K562 (cell line): Measurements from ENCODE around the gene CCDC184. TPM values are rescaled to one million over a fixed set of nuclear protein-coding genes. Genes with fewer than 3 reads are reported as not detected.

Source experiments
- ATAC-seq: fragments of 200-7000 bp; cut with Tn5 transposase; 3 replicates; pipeline ENCODE4 v1.9.1; 2020; ENCODE audit warnings: moderate library complexity
- BruUV-seq: library from RNA; stranded (reverse); fragments of 400-500 nt; replicated peaks from 2 replicates; lab custom pipeline; 2021; lab: Mats Ljungman, UMichigan
- CTCF ChIA-PET: fragments of 300-600 bp; formaldehyde crosslinking; extraction: SDS; loops from one replicate; lab custom pipeline; 2021; ENCODE audit warnings: low intra/inter-chr PET ratio; lab: Yijun Ruan, JAX
- POLR2A ChIA-PET: fragments of 300-600, 350-650 bp; sonication (Branson Sonifier 250); formaldehyde crosslinking; extraction: SDS; loops from one replicate; lab custom pipeline; 2021; ENCODE audit warnings: antibody characterized with exemption, inconsistent platforms; lab: Yijun Ruan, JAX
- DNase-seq, 4 experiments: peaks; one replicate each; pipeline versions ENCODE4 v3.0.0 to v3.0.0-alpha.2; 2011 to 2018; ENCODE audit warnings: low spot score in 3 of 4, mixed read lengths in 3 of 4; ENCODE audit errors: extremely low read depth in 1 of 4
- FAIRE-seq: peaks from 2 replicates; lab custom pipeline; 2011; peaks lifted over from hg19 to GRCh38; lab: Jason Lieb, UNC
- H2AFZ ChIP-seq: 2 replicates; pipeline ENCODE4 v1.6.0; 2011; ENCODE audit warnings: low read depth, low read length, control low read depth, inconsistent platforms
- H3K27ac ChIP-seq: fragments of 200-600 bp; 3 replicates; pipeline ENCODE4 v1.8.0; 2011; ENCODE audit warnings: low read depth, mild to moderate bottlenecking, control low read depth, inconsistent platforms, low read length, moderate library complexity, mixed read lengths; ENCODE audit errors: extremely low read depth
- H3K27me3 ChIP-seq, 2 experiments: fragments of 300-600 bp in 1 of 2; 2 replicates in 1 of 2; 3 replicates in 1 of 2; pipeline versions ENCODE4 v1.6.0 to v1.8.0; 2011; ENCODE audit warnings: inconsistent platforms in 2 of 2, low read length in 2 of 2, mild to moderate bottlenecking in 1 of 2, mixed read lengths in 1 of 2, moderate library complexity in 1 of 2; ENCODE audit not compliant: control insufficient read depth in 2 of 2, insufficient read depth in 2 of 2
- H3K36me3 ChIP-seq: fragments of 300-600 bp; 3 replicates; pipeline ENCODE4 v1.8.0; 2011; ENCODE audit warnings: mild to moderate bottlenecking, low read length, inconsistent platforms; ENCODE audit not compliant: control insufficient read depth, insufficient read depth
- H3K4me1 ChIP-seq, 2 experiments: fragments of 200-600 bp in 1 of 2; replicated peaks in 1 of 2; 2 replicates in 1 of 2; 3 replicates in 1 of 2; pipeline versions ENCODE4 v1.5.1 to v1.8.0; 2011; ENCODE audit warnings: inconsistent platforms in 2 of 2, low read length in 2 of 2, mild to moderate bottlenecking in 1 of 2, mixed read lengths in 1 of 2, moderate library complexity in 1 of 2; ENCODE audit not compliant: control insufficient read depth in 2 of 2, insufficient read depth in 2 of 2
- H3K4me2 ChIP-seq: 2 replicates; pipeline ENCODE4 v1.6.1; 2011; ENCODE audit warnings: low read length, control low read depth, inconsistent platforms, mixed read lengths; ENCODE audit not compliant: insufficient read depth
- H3K4me3 ChIP-seq: fragments of 200-600 bp; sonication (generic), shearing (Covaris generic); 2 replicates; pipeline ENCODE4 v1.5.1; 2016; ENCODE audit warnings: control low read depth, inconsistent platforms
- H3K79me2 ChIP-seq: fragments of 200-600 bp; 3 replicates; pipeline ENCODE4 v1.8.0; 2011; ENCODE audit warnings: low read length, inconsistent platforms; ENCODE audit not compliant: control insufficient read depth, insufficient read depth
- H3K9ac ChIP-seq, 2 experiments: 2 replicates each; pipeline versions ENCODE4 v1.6.0 to v1.6.1; 2011; ENCODE audit warnings: low read depth in 2 of 2, low read length in 2 of 2, control low read depth in 1 of 2, inconsistent platforms in 1 of 2, mild to moderate bottlenecking in 1 of 2, mixed read lengths in 1 of 2; ENCODE audit not compliant: insufficient read depth in 1 of 2
- H3K9me1 ChIP-seq: one replicate; pipeline ENCODE4 v1.6.0; 2011; ENCODE audit warnings: inconsistent platforms, mild to moderate bottlenecking, low read length, moderate library complexity; ENCODE audit not compliant: control insufficient read depth, insufficient read depth
- H3K9me3 ChIP-seq: replicated peaks from 2 replicates; pipeline ENCODE4 v1.5.1; 2011; ENCODE audit warnings: low read depth, low read length, inconsistent platforms; ENCODE audit not compliant: control insufficient read depth, insufficient read depth
- H4K20me1 ChIP-seq: replicated peaks from 2 replicates; pipeline ENCODE4 v1.6.1; 2011; ENCODE audit warnings: low read length, inconsistent platforms, mixed read lengths; ENCODE audit not compliant: control insufficient read depth, insufficient read depth
- BRF1 ChIP-seq: IDR thresholded peaks from 3 replicates; pipeline ENCODE4 v1.6.1; 2011; ENCODE audit warnings: borderline replicate concordance, mild to moderate bottlenecking; ENCODE audit not compliant: insufficient read length; ENCODE audit errors: extremely low read depth
- CCAR2 ChIP-seq: fragments of 200-400 bp; formaldehyde crosslinking; IDR thresholded peaks from 2 replicates; pipeline ENCODE4 v1.6.1; 2017; ENCODE audit warnings: mild to moderate bottlenecking, low read depth, low read length
- FOXK1 ChIP-seq: sonication (generic); formaldehyde crosslinking; IDR thresholded peaks from 2 replicates; pipeline ENCODE4 v1.8.0; 2022; ENCODE audit warnings: missing genetic modification reagents, mild to moderate bottlenecking, borderline replicate concordance
- HSF4 ChIP-seq: fragments of 250-450 bp; sonication (Bioruptor Pico); IDR thresholded peaks from 2 replicates; pipeline ENCODE4 v2.1.2; 2022; ENCODE audit warnings: mild to moderate bottlenecking, moderate library complexity, borderline replicate concordance
- PYGO2 ChIP-seq: fragments of 450-650 bp; IDR thresholded peaks from 2 replicates; pipeline ENCODE4 v1.6.1; 2016; ENCODE audit warnings: mild to moderate bottlenecking, missing genetic modification characterization, moderate library complexity, missing compliant biosample characterization
- SAFB ChIP-seq: fragments of 200-400 bp; formaldehyde crosslinking; IDR thresholded peaks from 2 replicates; pipeline ENCODE4 v1.6.1; 2017; ENCODE audit warnings: low read depth, low read length, borderline replicate concordance
- TEAD1 ChIP-seq, 2 experiments: fragments of 450-650 bp in 1 of 2; sonication (generic) in 1 of 2; formaldehyde crosslinking; IDR thresholded peaks; 2 replicates each; pipeline versions ENCODE4 v1.4.0 to v1.8.0; 2020 to 2022; ENCODE audit warnings: mild to moderate bottlenecking in 2 of 2, missing genetic modification reagents in 1 of 2
- ZFX ChIP-seq: sonication (generic); formaldehyde crosslinking; IDR thresholded peaks from 2 replicates; pipeline ENCODE4 v1.8.0; 2022; ENCODE audit warnings: mild to moderate bottlenecking, missing genetic modification reagents, moderate library complexity
- ZNF165 ChIP-seq: fragments of 250-450 bp; sonication (Bioruptor Pico); IDR thresholded peaks from 2 replicates; pipeline ENCODE4 v1.4.0; 2020; ENCODE audit warnings: borderline replicate concordance
- ZNF785 ChIP-seq: fragments of 250-450 bp; sonication (Bioruptor Pico); IDR thresholded peaks from 2 replicates; pipeline ENCODE4 v1.4.0; 2020; ENCODE audit warnings: mild to moderate bottlenecking
- WGBS: fragments of 100-300 bp; shearing (Covaris generic); methylation state at CpG from one replicate; pipeline ENCODE4 v1.1.6; 2016; ENCODE audit warnings: low coverage, mixed read lengths; ENCODE audit not compliant: insufficient coverage; ENCODE audit errors: missing lambda C conversion rate; 5-methylcytosine and 5-hydroxymethylcytosine counted together
- in situ Hi-C: fragments of 300-500 bp; cut with MboI; formaldehyde crosslinking; loops from 4 replicates; pipeline ENCODE4 v1.15.0; 2018; ENCODE audit warnings: inconsistent platforms, mixed read lengths
- intact Hi-C: fragments of 100-400 bp; cut with micrococcal nuclease; formaldehyde crosslinking; loops from 2 replicates; pipeline ENCODE4 v1.14.2; 2022
- polyA plus RNA-seq, 8 experiments: library from polyadenylated mRNA; depleted of rRNA in 4 of 8; stranded (reverse) in 5 of 8; unstranded in 3 of 8; fragments of >200 nt; fragmentation: Nextera tagmentation in 2 of 8; fragmentation: Illumina TruSeq in 1 of 8; extraction: Ambion mirVana in 2 of 8; extraction: Trizol in 1 of 8; gene quantifications; 2 replicates each; pipeline versions ENCODE4 v1.2.1 to v1.2.3, GENCODE V29; 2011 to 2014; ENCODE audit warnings: inconsistent platforms in 1 of 8, missing spikeins in 1 of 8
- total RNA-seq, 7 experiments: library from RNA; depleted of rRNA in 6 of 7; stranded (reverse); fragments of >200 nt in 6 of 7; fragmentation: Illumina TruSeq in 2 of 7; extraction: Trizol in 2 of 7; gene quantifications; 2 replicates each; pipeline versions ENCODE4 v1.2.1 to v1.2.3, GENCODE V29; 2011 to 2021; ENCODE audit warnings: low replicate concordance in 1 of 7
- TF ChIP-seq, protein P1 (sequence below): sonication (generic); formaldehyde crosslinking; IDR thresholded peaks from 2 replicates; pipeline ENCODE4 v1.4.0; 2020; ENCODE audit warnings: mild to moderate bottlenecking, missing genetic modification reagents
- TF ChIP-seq, protein P2 (sequence below): fragments of 450-650 bp; IDR thresholded peaks from 2 replicates; pipeline ENCODE4 v1.6.1; 2014; ENCODE audit warnings: low read depth, mild to moderate bottlenecking, moderate library complexity, borderline replicate concordance
- TF ChIP-seq, protein P3 (sequence below): IDR thresholded peaks from 2 replicates; pipeline ENCODE4 v1.6.1; 2012; ENCODE audit warnings: low read depth, low read length, improper control_type of control experiment, borderline replicate concordance

CCDC184 gene
- total and polyA plus RNA-seq, 9 of the 15 experiments (the other 6 are each of a cell fraction or from before 2014, with no cell fraction given), result 0.09 TPM; not detected in 8

DNA sequence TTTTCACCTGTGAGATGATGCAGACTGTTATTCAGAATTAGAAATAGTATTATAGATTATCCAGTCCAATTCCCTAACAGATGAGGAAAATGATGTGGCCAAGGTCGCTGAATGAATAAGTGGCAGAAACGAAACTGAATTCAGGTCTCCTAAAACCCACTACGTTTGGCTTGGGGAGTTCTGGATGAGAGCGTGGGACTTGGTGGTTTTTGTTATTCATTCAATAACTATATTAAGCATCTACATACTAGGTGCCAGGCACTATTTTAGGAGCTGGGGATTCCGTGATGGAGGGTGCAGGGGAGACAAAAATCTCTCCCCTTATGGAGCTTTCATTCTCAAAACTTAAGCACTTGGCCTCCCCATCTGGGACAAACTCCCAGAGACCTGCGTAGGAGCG lies 813 bp upstream of the CCDC184 start:
- BruUV-seq, result no TSS peak
- Histone ChIP-seq H3K9ac (peak overlapping the region in 1 of 2 experiments; percentile 64; a peak in 1 of 4 replicates), H3K9me3 (no peaks in the 10 kb centered on the region), H3K4me3 (peak overlapping the region; percentile 34), H3K27me3 (peaks cover 13 to 36% of the 10 kb centered on the region in 2 experiments; a peak in 4 of 5 replicates), H3K4me2 (peak overlapping the region; percentile 82), H3K79me2 (no peaks in the 10 kb centered on the region), H2AFZ (peak overlapping the region; percentile 89), H3K4me1 (peaks cover 0 to 17% of the 10 kb centered on the region in 2 experiments; a peak in 3 of 5 replicates), H3K27ac (no peak overlapping the region), H4K20me1 (no peaks in the 10 kb centered on the region), H3K9me1 (peaks cover 3% of the 10 kb centered on the region), H3K36me3 (no peaks in the 10 kb centered on the region)
- intact Hi-C loops, result no loop called here
- in situ Hi-C loops, result no loop called here
- POLR2A ChIA-PET, result interaction anchor here (0.6 kb wide), 2 partner anchors 9 to 11 kb away, joined by 3 read pairs; no protein-coding TSS in a partner anchor
- DNase-seq (no peak), ATAC-seq (no peak), FAIRE-seq (no peak)
- 19% methylated on average over 7 of the region's 7 CpGs for WGBS
- CTCF ChIA-PET, result interaction anchor here (0.5 kb wide), 1 partner anchor 138 kb away, joined by 4 read pairs; no protein-coding TSS in a partner anchor
- TF ChIP-seq FOXK1 (CRISPR knock-in tag) (no peak), CCAR2 (no peak), TEAD1 (CRISPR knock-in tag; IDR thresholded peaks at IDR 0.05) (no peak), HSF4 (CRISPR knock-in tag) (no peak), PYGO2 (tag) (no peak), ZNF785 (no peak), SAFB (no peak), ZFX (no peak), ZNF165 (CRISPR knock-in tag) (no peak), BRF1 (no peak)
- TF ChIP-seq, protein P1, sequence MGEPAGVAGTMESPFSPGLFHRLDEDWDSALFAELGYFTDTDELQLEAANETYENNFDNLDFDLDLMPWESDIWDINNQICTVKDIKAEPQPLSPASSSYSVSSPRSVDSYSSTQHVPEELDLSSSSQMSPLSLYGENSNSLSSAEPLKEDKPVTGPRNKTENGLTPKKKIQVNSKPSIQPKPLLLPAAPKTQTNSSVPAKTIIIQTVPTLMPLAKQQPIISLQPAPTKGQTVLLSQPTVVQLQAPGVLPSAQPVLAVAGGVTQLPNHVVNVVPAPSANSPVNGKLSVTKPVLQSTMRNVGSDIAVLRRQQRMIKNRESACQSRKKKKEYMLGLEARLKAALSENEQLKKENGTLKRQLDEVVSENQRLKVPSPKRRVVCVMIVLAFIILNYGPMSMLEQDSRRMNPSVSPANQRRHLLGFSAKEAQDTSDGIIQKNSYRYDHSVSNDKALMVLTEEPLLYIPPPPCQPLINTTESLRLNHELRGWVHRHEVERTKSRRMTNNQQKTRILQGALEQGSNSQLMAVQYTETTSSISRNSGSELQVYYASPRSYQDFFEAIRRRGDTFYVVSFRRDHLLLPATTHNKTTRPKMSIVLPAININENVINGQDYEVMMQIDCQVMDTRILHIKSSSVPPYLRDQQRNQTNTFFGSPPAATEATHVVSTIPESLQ (CRISPR knock-in tag), result no peak
- TF ChIP-seq, protein P2, sequence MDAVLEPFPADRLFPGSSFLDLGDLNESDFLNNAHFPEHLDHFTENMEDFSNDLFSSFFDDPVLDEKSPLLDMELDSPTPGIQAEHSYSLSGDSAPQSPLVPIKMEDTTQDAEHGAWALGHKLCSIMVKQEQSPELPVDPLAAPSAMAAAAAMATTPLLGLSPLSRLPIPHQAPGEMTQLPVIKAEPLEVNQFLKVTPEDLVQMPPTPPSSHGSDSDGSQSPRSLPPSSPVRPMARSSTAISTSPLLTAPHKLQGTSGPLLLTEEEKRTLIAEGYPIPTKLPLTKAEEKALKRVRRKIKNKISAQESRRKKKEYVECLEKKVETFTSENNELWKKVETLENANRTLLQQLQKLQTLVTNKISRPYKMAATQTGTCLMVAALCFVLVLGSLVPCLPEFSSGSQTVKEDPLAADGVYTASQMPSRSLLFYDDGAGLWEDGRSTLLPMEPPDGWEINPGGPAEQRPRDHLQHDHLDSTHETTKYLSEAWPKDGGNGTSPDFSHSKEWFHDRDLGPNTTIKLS, result no peak
- TF ChIP-seq, protein P3, sequence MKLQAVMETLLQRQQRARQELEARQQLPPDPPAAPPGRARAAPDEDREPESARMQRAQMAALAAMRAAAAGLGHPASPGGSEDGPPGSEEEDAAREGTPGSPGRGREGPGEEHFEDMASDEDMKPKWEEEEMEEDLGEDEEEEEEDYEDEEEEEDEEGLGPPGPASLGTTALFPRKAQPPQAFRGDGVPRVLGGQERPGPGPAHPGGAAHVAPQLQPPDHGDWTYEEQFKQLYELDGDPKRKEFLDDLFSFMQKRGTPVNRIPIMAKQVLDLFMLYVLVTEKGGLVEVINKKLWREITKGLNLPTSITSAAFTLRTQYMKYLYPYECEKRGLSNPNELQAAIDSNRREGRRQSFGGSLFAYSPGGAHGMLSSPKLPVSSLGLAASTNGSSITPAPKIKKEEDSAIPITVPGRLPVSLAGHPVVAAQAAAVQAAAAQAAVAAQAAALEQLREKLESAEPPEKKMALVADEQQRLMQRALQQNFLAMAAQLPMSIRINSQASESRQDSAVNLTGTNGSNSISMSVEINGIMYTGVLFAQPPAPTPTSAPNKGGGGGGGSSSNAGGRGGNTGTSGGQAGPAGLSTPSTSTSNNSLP, result no peak
